Upper lobe of left lung (tissue), 4 donors: ENCODE results near the gene PHACTR1.

Experiments
- CTCF ChIP-seq, 6 experiments: fragments of 450-650 bp in 4 of 6; fragments of 200-600 bp in 2 of 6; sonication (generic) in 2 of 6; IDR thresholded peaks; one replicate each; pipeline ENCODE4 v1.5.1; 2016 to 2019; ENCODE audit warnings: antibody characterized with exemption in 6 of 6
- EP300 ChIP-seq, 4 donors: sonication (generic); formaldehyde crosslinking; IDR thresholded peaks; one replicate each; pipeline ENCODE4 v1.5.1; 2017; ENCODE audit warnings: antibody characterized with exemption in 4 of 4, control low read depth in 2 of 4
- POLR2A ChIP-seq, 4 donors: fragments of 450-650 bp; IDR thresholded peaks; one replicate each; pipeline ENCODE4 v1.5.1; 2016 to 2017; ENCODE audit warnings: antibody characterized with exemption in 4 of 4, mild to moderate bottlenecking in 2 of 4
- POLR2AphosphoS5 ChIP-seq, 2 donors: sonication (generic); formaldehyde crosslinking; IDR thresholded peaks; one replicate each; pipeline ENCODE4 v1.5.1; 2017; ENCODE audit warnings: antibody characterized with exemption in 2 of 2

- TF ChIP-seq CTCF (IDR thresholded peaks at IDR 0.05), result no peak
- TF ChIP-seq POLR2A (IDR thresholded peaks at IDR 0.05), result no peak
- no peak for TF ChIP-seq EP300 (IDR thresholded peaks at IDR 0.05)
- no peak for TF ChIP-seq POLR2AphosphoS5 (IDR thresholded peaks at IDR 0.05)
Observed at GRCh38 chr6:13033145-13033544, 316.6 kb downstream of the PHACTR1 start.
